HCT116 (cell line): ENCODE measurements around the gene DLG2. TPM values are rescaled to one million over a fixed set of nuclear protein-coding genes. Genes with fewer than 3 reads are reported as not detected.

Experiments
- ATAC-seq: fragments of 200-7000 bp; cut with Tn5 transposase; 2 replicates; pipeline ENCODE4 v1.9.1; 2020; ENCODE audit warnings: mild to moderate bottlenecking, moderate library complexity
- BruUV-seq: library from RNA; stranded (reverse); fragments of 400-500 nt; replicated peaks from 2 replicates; lab custom pipeline; 2021; lab: Mats Ljungman, UMichigan
- CTCF ChIA-PET: fragments of 300-600 bp; sonication (Branson Sonifier 250); formaldehyde crosslinking; loops from one replicate; lab custom pipeline; 2021; ENCODE audit warnings: antibody characterized with exemption; lab: Charles Lee
- POLR2A ChIA-PET: fragments of 300-600, 350-600 bp; sonication (Branson Sonifier 250); formaldehyde crosslinking; loops from one replicate; lab custom pipeline; 2021; ENCODE audit warnings: antibody characterized with exemption; lab: Charles Lee
- RAD21 ChIA-PET, 2 experiments: fragments of 300-600 bp; sonication (Branson Sonifier 250); formaldehyde crosslinking; loops; one replicate each; lab custom pipeline; 2023; ENCODE audit warnings: low total read pairs in 2 of 2; ENCODE audit not compliant: uncharacterized antibody in 2 of 2, unreplicated experiment in 2 of 2, low non-redundant PET in 1 of 2; lab: Charles Lee
- DNase-seq: peaks from one replicate; pipeline ENCODE4 v3.0.0-alpha.2; 2010; ENCODE audit warnings: low read depth, low spot score
- H2AFZ ChIP-seq: fragments of 200-600 bp; shearing (Covaris generic), sonication (generic); 2 replicates; pipeline ENCODE4 v1.6.1; 2017; ENCODE audit warnings: low read depth, mixed run types, mixed read lengths, antibody characterized with exemption, low read length; ENCODE audit not compliant: poor library complexity, severe bottlenecking
- H3K27ac ChIP-seq: 2 replicates; pipeline ENCODE4 v1.5.1; 2012; ENCODE audit warnings: low read depth, low read length
- H3K27me3 ChIP-seq: fragments of 200-600 bp; sonication (generic); 2 replicates; pipeline ENCODE4 v1.6.1; 2016; ENCODE audit warnings: mixed run types, low read length, mixed read lengths; ENCODE audit not compliant: insufficient read depth
- H3K36me3 ChIP-seq, 2 experiments: fragments of 200-500 bp in 1 of 2; fragments of 200-600 bp in 1 of 2; sonication (Bioruptor generic) in 1 of 2; sonication (generic) in 1 of 2; 2 replicates each; pipeline versions ENCODE4 v1.5.1 to v1.6.1; 2014 to 2016; ENCODE audit warnings: low read length in 2 of 2, inconsistent platforms in 1 of 2, mixed read lengths in 1 of 2, mixed run types in 1 of 2; ENCODE audit not compliant: insufficient read depth in 2 of 2, control insufficient read depth in 1 of 2
- H3K4me1 ChIP-seq, 2 experiments: fragments of 200-600 bp in 1 of 2; sonication (generic) in 1 of 2; 2 replicates each; pipeline versions ENCODE4 v1.5.1 to v1.6.1; 2012 to 2017; ENCODE audit warnings: low read length in 2 of 2, inconsistent platforms in 1 of 2, mild to moderate bottlenecking in 1 of 2, mixed read lengths in 1 of 2, mixed run types in 1 of 2, moderate library complexity in 1 of 2; ENCODE audit not compliant: insufficient read depth in 2 of 2, control insufficient read depth in 1 of 2
- H3K4me2 ChIP-seq: fragments of 200-600 bp; sonication (generic); 2 replicates; pipeline ENCODE4 v1.6.1; 2017; ENCODE audit warnings: mixed run types, low read length, mixed read lengths
- H3K4me3 ChIP-seq, 2 experiments: fragments of 200-600 bp in 1 of 2; sonication (generic) in 1 of 2; replicated peaks in 1 of 2; 2 replicates each; pipeline ENCODE4 v1.5.1; 2011 to 2016; ENCODE audit warnings: low read length in 2 of 2, control low read depth in 1 of 2, low read depth in 1 of 2, mild to moderate bottlenecking in 1 of 2, mixed read lengths in 1 of 2, mixed run types in 1 of 2
- H3K79me2 ChIP-seq: fragments of 200-600 bp; sonication (generic); 2 replicates; pipeline ENCODE4 v1.6.1; 2017; ENCODE audit warnings: mild to moderate bottlenecking, mixed run types, low read length, moderate library complexity, mixed read lengths; ENCODE audit not compliant: insufficient read depth
- H3K9ac ChIP-seq: fragments of 200-600 bp; sonication (generic); 2 replicates; pipeline ENCODE4 v1.6.1; 2016; ENCODE audit warnings: low read length, mixed read lengths
- H3K9me2 ChIP-seq: fragments of 200-600 bp; sonication (generic), shearing (Covaris generic); 2 replicates; pipeline ENCODE4 v1.6.1; 2017; ENCODE audit warnings: mixed run types, mild to moderate bottlenecking, moderate library complexity; ENCODE audit not compliant: insufficient read depth
- H3K9me3 ChIP-seq, 2 experiments: fragments of 200-500 bp in 1 of 2; fragments of 200-600 bp in 1 of 2; sonication (Bioruptor generic) in 1 of 2; sonication (generic) in 1 of 2; 2 replicates each; pipeline ENCODE4 v1.6.1; 2014 to 2017; ENCODE audit warnings: low read length in 2 of 2, mixed read lengths in 2 of 2, inconsistent platforms in 1 of 2, low read depth in 1 of 2, mild to moderate bottlenecking in 1 of 2, mixed run types in 1 of 2, moderate library complexity in 1 of 2; ENCODE audit not compliant: control insufficient read depth in 1 of 2, insufficient read depth in 1 of 2
- H4K20me1 ChIP-seq: fragments of 200-600 bp; sonication (generic), shearing (Covaris generic); 2 replicates; pipeline ENCODE4 v1.6.1; 2017; ENCODE audit warnings: mixed run types, mild to moderate bottlenecking, moderate library complexity; ENCODE audit not compliant: insufficient read depth
- CBX3 ChIP-seq: IDR thresholded peaks from 2 replicates; pipeline ENCODE4 v1.6.1; 2012; ENCODE audit warnings: low read depth
- CEBPB ChIP-seq: IDR thresholded peaks from 2 replicates; pipeline ENCODE4 v1.6.1; 2012; ENCODE audit warnings: low read depth
- EGR1 ChIP-seq: IDR thresholded peaks from 2 replicates; pipeline ENCODE4 v1.6.1; 2012; ENCODE audit warnings: low read depth
- ELF1 ChIP-seq: IDR thresholded peaks from 2 replicates; pipeline ENCODE4 v1.6.1; 2012; ENCODE audit warnings: low read depth, borderline replicate concordance
- EZH2 ChIP-seq: fragments of 200-600 bp; sonication (generic); IDR thresholded peaks from 2 replicates; pipeline ENCODE4 v1.6.1; 2017; ENCODE audit warnings: antibody characterized with exemption, mixed run types
- EZH2phosphoT487 ChIP-seq: fragments of 200-600 bp; IDR thresholded peaks from 2 replicates; pipeline ENCODE4 v1.6.1; 2018; ENCODE audit warnings: antibody characterized with exemption, borderline replicate concordance
- FOSL1 ChIP-seq: IDR thresholded peaks from 2 replicates; pipeline ENCODE4 v1.6.1; 2012; ENCODE audit warnings: low read depth
- JUND ChIP-seq: IDR thresholded peaks from 2 replicates; pipeline ENCODE4 v1.6.1; 2012
- RAD21 ChIP-seq: IDR thresholded peaks from 2 replicates; pipeline ENCODE4 v1.6.1; 2012; ENCODE audit warnings: low read depth, mild to moderate bottlenecking
- SIN3A ChIP-seq: IDR thresholded peaks from 2 replicates; pipeline ENCODE4 v1.6.1; 2012; ENCODE audit warnings: low read depth
- SP1 ChIP-seq: IDR thresholded peaks from 2 replicates; pipeline ENCODE4 v1.6.1; 2012; ENCODE audit warnings: low read depth
- SRF ChIP-seq: IDR thresholded peaks from 2 replicates; pipeline ENCODE4 v1.6.1; 2012; ENCODE audit warnings: low read depth
- TCF7L2 ChIP-seq: IDR thresholded peaks from 2 replicates; pipeline ENCODE4 v1.7.0; 2011; ENCODE audit warnings: borderline replicate concordance, inconsistent platforms; ENCODE audit not compliant: insufficient read depth, insufficient read length; ENCODE audit errors: extremely low read depth
- YY1 ChIP-seq: IDR thresholded peaks from 2 replicates; pipeline ENCODE4 v1.6.1; 2011; ENCODE audit warnings: low read length, low read depth, moderate library complexity, mild to moderate bottlenecking; ENCODE audit not compliant: insufficient replicate concordance; ENCODE audit errors: extremely low read depth
- ZFX ChIP-seq: fragments of 450-650 bp; IDR thresholded peaks from 2 replicates; pipeline ENCODE4 v1.6.1; 2017
- ZNF274 ChIP-seq: fragments of 200-500 bp; sonication (Bioruptor generic); IDR thresholded peaks from 2 replicates; pipeline ENCODE4 v1.6.1; 2014; ENCODE audit warnings: mild to moderate bottlenecking, low read depth, low read length, inconsistent platforms
- intact Hi-C: fragments of 100-400 bp; cut with micrococcal nuclease; formaldehyde crosslinking; loops from 2 replicates; pipeline ENCODE4 v1.10.0; 2022
- total RNA-seq: library from RNA; stranded (reverse); gene quantifications from one replicate; pipeline ENCODE4 v1.2.1, GENCODE V29; 2021; ENCODE audit not compliant: unreplicated experiment
- TF ChIP-seq, protein P1 (sequence below): IDR thresholded peaks from 2 replicates; pipeline ENCODE4 v1.6.1; 2012; ENCODE audit warnings: low read depth
- TF ChIP-seq, protein P2 (sequence below), 3 experiments: fragments of 200-600 bp in 1 of 3; sonication (generic) in 1 of 3; IDR thresholded peaks in 2 of 3; conservative IDR thresholded peaks in 1 of 3; 2 replicates each; pipeline ENCODE4 v1.5.1; 2012 to 2017; ENCODE audit warnings: low read depth in 2 of 3, low read length in 2 of 3, antibody characterized with exemption in 1 of 3, borderline replicate concordance in 1 of 3, control low read depth in 1 of 3, mild to moderate bottlenecking in 1 of 3, mixed read lengths in 1 of 3, mixed run types in 1 of 3, moderate library complexity in 1 of 3; ENCODE audit not compliant: insufficient read depth in 1 of 3
- TF ChIP-seq, protein P3 (sequence below): IDR thresholded peaks from 2 replicates; pipeline ENCODE4 v1.6.1; 2011; ENCODE audit warnings: mild to moderate bottlenecking, low read length, moderate library complexity; ENCODE audit not compliant: insufficient replicate concordance; ENCODE audit errors: extremely low read depth

The DLG2 gene
- total RNA-seq, 1 experiment from 2014 or later = 2.4 TPM

GRCh38 chr11:85089654-85090053 is 537.5 kb downstream of the DLG2 start:
- no peaks in the 10 kb centered on the region for H3K4me1 ChIP-seq
- H3K9me2 ChIP-seq = no peaks in the 10 kb centered on the region
- ChIA-PET CTCF (no interaction called here), POLR2A (no interaction called here), RAD21 (no interaction called here)
- TF ChIP-seq, protein P1, sequence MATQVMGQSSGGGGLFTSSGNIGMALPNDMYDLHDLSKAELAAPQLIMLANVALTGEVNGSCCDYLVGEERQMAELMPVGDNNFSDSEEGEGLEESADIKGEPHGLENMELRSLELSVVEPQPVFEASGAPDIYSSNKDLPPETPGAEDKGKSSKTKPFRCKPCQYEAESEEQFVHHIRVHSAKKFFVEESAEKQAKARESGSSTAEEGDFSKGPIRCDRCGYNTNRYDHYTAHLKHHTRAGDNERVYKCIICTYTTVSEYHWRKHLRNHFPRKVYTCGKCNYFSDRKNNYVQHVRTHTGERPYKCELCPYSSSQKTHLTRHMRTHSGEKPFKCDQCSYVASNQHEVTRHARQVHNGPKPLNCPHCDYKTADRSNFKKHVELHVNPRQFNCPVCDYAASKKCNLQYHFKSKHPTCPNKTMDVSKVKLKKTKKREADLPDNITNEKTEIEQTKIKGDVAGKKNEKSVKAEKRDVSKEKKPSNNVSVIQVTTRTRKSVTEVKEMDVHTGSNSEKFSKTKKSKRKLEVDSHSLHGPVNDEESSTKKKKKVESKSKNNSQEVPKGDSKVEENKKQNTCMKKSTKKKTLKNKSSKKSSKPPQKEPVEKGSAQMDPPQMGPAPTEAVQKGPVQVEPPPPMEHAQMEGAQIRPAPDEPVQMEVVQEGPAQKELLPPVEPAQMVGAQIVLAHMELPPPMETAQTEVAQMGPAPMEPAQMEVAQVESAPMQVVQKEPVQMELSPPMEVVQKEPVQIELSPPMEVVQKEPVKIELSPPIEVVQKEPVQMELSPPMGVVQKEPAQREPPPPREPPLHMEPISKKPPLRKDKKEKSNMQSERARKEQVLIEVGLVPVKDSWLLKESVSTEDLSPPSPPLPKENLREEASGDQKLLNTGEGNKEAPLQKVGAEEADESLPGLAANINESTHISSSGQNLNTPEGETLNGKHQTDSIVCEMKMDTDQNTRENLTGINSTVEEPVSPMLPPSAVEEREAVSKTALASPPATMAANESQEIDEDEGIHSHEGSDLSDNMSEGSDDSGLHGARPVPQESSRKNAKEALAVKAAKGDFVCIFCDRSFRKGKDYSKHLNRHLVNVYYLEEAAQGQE = no peak
- TF ChIP-seq SIN3A = no peak
- no peak for TF ChIP-seq YY1
- TF ChIP-seq, protein P2, sequence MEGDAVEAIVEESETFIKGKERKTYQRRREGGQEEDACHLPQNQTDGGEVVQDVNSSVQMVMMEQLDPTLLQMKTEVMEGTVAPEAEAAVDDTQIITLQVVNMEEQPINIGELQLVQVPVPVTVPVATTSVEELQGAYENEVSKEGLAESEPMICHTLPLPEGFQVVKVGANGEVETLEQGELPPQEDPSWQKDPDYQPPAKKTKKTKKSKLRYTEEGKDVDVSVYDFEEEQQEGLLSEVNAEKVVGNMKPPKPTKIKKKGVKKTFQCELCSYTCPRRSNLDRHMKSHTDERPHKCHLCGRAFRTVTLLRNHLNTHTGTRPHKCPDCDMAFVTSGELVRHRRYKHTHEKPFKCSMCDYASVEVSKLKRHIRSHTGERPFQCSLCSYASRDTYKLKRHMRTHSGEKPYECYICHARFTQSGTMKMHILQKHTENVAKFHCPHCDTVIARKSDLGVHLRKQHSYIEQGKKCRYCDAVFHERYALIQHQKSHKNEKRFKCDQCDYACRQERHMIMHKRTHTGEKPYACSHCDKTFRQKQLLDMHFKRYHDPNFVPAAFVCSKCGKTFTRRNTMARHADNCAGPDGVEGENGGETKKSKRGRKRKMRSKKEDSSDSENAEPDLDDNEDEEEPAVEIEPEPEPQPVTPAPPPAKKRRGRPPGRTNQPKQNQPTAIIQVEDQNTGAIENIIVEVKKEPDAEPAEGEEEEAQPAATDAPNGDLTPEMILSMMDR (IDR thresholded peaks at IDR 0.05 in 2 of 3, conservative IDR thresholded peaks at IDR 0.05 in 1 of 3; ENCODE audit: borderline replicate concordance in 1 of 3, insufficient read depth in 1 of 3, low read depth in 2 of 3, low read length in 2 of 3) = no peak
- TF ChIP-seq EGR1 = no peak
- TF ChIP-seq ZNF274 = no peak
- TF ChIP-seq FOSL1 = no peak
- TF ChIP-seq, protein P3, sequence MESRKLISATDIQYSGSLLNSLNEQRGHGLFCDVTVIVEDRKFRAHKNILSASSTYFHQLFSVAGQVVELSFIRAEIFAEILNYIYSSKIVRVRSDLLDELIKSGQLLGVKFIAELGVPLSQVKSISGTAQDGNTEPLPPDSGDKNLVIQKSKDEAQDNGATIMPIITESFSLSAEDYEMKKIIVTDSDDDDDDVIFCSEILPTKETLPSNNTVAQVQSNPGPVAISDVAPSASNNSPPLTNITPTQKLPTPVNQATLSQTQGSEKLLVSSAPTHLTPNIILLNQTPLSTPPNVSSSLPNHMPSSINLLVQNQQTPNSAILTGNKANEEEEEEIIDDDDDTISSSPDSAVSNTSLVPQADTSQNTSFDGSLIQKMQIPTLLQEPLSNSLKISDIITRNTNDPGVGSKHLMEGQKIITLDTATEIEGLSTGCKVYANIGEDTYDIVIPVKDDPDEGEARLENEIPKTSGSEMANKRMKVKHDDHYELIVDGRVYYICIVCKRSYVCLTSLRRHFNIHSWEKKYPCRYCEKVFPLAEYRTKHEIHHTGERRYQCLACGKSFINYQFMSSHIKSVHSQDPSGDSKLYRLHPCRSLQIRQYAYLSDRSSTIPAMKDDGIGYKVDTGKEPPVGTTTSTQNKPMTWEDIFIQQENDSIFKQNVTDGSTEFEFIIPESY = no peak
- TF ChIP-seq EZH2 = no peak
- no peak for TF ChIP-seq RAD21
- no peak for TF ChIP-seq CEBPB
- TF ChIP-seq SP1 = no peak
- TF ChIP-seq CBX3 = no peak
- no peak for TF ChIP-seq ELF1
- TF ChIP-seq JUND = no peak
- no peak for TF ChIP-seq ZFX
- TF ChIP-seq EZH2phosphoT487 = no peak
- TF ChIP-seq SRF = no peak
- TF ChIP-seq TCF7L2 = no peak
- TF ChIP-seq, all 23 proteins: peak for 0
- no peak for DNase-seq
- Histone ChIP-seq H2AFZ (no peak overlapping the region), H3K79me2 (no peaks in the 10 kb centered on the region), H4K20me1 (no peaks in the 10 kb centered on the region), H3K4me3 (no peak overlapping the region), H3K27me3 (no peaks in the 10 kb centered on the region), H3K36me3 (no peaks in the 10 kb centered on the region), H3K9ac (no peak overlapping the region), H3K27ac (no peak overlapping the region), H3K9me3 (no peaks in the 10 kb centered on the region), H3K4me2 (no peak overlapping the region)
- no TSS peak for BruUV-seq
- no peak for ATAC-seq
- intact Hi-C loops = no loop called here
